K562 (cell line): ENCODE data around the gene RNF44. TPM values are rescaled to one million over a fixed set of nuclear protein-coding genes. Genes with fewer than 3 reads are reported as not detected.

Experiments
- ATAC-seq: fragments of 200-7000 bp; cut with Tn5 transposase; 3 replicates; pipeline ENCODE4 v1.9.1; 2020; ENCODE audit warnings: moderate library complexity
- BruUV-seq: library from RNA; stranded (reverse); fragments of 400-500 nt; replicated peaks from 2 replicates; lab custom pipeline; 2021; lab: Mats Ljungman, UMichigan
- CTCF ChIA-PET: fragments of 300-600 bp; formaldehyde crosslinking; extraction: SDS; loops from one replicate; lab custom pipeline; 2021; ENCODE audit warnings: low intra/inter-chr PET ratio; lab: Yijun Ruan, JAX
- POLR2A ChIA-PET: fragments of 300-600, 350-650 bp; sonication (Branson Sonifier 250); formaldehyde crosslinking; extraction: SDS; loops from one replicate; lab custom pipeline; 2021; ENCODE audit warnings: antibody characterized with exemption, inconsistent platforms; lab: Yijun Ruan, JAX
- DNase-seq, 4 experiments: peaks; one replicate each; pipeline versions ENCODE4 v3.0.0 to v3.0.0-alpha.2; 2011 to 2018; ENCODE audit warnings: low spot score in 3 of 4, mixed read lengths in 3 of 4; ENCODE audit errors: extremely low read depth in 1 of 4
- FAIRE-seq: peaks from 2 replicates; lab custom pipeline; 2011; peaks lifted over from hg19 to GRCh38; lab: Jason Lieb, UNC
- H2AFZ ChIP-seq: 2 replicates; pipeline ENCODE4 v1.6.0; 2011; ENCODE audit warnings: low read depth, low read length, control low read depth, inconsistent platforms
- H3K27ac ChIP-seq: fragments of 200-600 bp; 3 replicates; pipeline ENCODE4 v1.8.0; 2011; ENCODE audit warnings: low read depth, mild to moderate bottlenecking, control low read depth, inconsistent platforms, low read length, moderate library complexity, mixed read lengths; ENCODE audit errors: extremely low read depth
- H3K27me3 ChIP-seq, 2 experiments: fragments of 300-600 bp in 1 of 2; 2 replicates in 1 of 2; 3 replicates in 1 of 2; pipeline versions ENCODE4 v1.6.0 to v1.8.0; 2011; ENCODE audit warnings: inconsistent platforms in 2 of 2, low read length in 2 of 2, mild to moderate bottlenecking in 1 of 2, mixed read lengths in 1 of 2, moderate library complexity in 1 of 2; ENCODE audit not compliant: control insufficient read depth in 2 of 2, insufficient read depth in 2 of 2
- H3K36me3 ChIP-seq: fragments of 300-600 bp; 3 replicates; pipeline ENCODE4 v1.8.0; 2011; ENCODE audit warnings: mild to moderate bottlenecking, low read length, inconsistent platforms; ENCODE audit not compliant: control insufficient read depth, insufficient read depth
- H3K4me1 ChIP-seq, 2 experiments: fragments of 200-600 bp in 1 of 2; replicated peaks in 1 of 2; 2 replicates in 1 of 2; 3 replicates in 1 of 2; pipeline versions ENCODE4 v1.5.1 to v1.8.0; 2011; ENCODE audit warnings: inconsistent platforms in 2 of 2, low read length in 2 of 2, mild to moderate bottlenecking in 1 of 2, mixed read lengths in 1 of 2, moderate library complexity in 1 of 2; ENCODE audit not compliant: control insufficient read depth in 2 of 2, insufficient read depth in 2 of 2
- H3K4me2 ChIP-seq: 2 replicates; pipeline ENCODE4 v1.6.1; 2011; ENCODE audit warnings: low read length, control low read depth, inconsistent platforms, mixed read lengths; ENCODE audit not compliant: insufficient read depth
- H3K4me3 ChIP-seq: fragments of 200-600 bp; sonication (generic), shearing (Covaris generic); 2 replicates; pipeline ENCODE4 v1.5.1; 2016; ENCODE audit warnings: control low read depth, inconsistent platforms
- H3K79me2 ChIP-seq: fragments of 200-600 bp; 3 replicates; pipeline ENCODE4 v1.8.0; 2011; ENCODE audit warnings: low read length, inconsistent platforms; ENCODE audit not compliant: control insufficient read depth, insufficient read depth
- H3K9ac ChIP-seq, 2 experiments: 2 replicates each; pipeline versions ENCODE4 v1.6.0 to v1.6.1; 2011; ENCODE audit warnings: low read depth in 2 of 2, low read length in 2 of 2, control low read depth in 1 of 2, inconsistent platforms in 1 of 2, mild to moderate bottlenecking in 1 of 2, mixed read lengths in 1 of 2; ENCODE audit not compliant: insufficient read depth in 1 of 2
- H3K9me1 ChIP-seq: one replicate; pipeline ENCODE4 v1.6.0; 2011; ENCODE audit warnings: inconsistent platforms, mild to moderate bottlenecking, low read length, moderate library complexity; ENCODE audit not compliant: control insufficient read depth, insufficient read depth
- H3K9me3 ChIP-seq: replicated peaks from 2 replicates; pipeline ENCODE4 v1.5.1; 2011; ENCODE audit warnings: low read depth, low read length, inconsistent platforms; ENCODE audit not compliant: control insufficient read depth, insufficient read depth
- H4K20me1 ChIP-seq: replicated peaks from 2 replicates; pipeline ENCODE4 v1.6.1; 2011; ENCODE audit warnings: low read length, inconsistent platforms, mixed read lengths; ENCODE audit not compliant: control insufficient read depth, insufficient read depth
- ARID1B ChIP-seq: fragments of 450-650 bp; IDR thresholded peaks from 2 replicates; pipeline ENCODE4 v1.6.1; 2016; ENCODE audit warnings: antibody characterized with exemption, mild to moderate bottlenecking, inconsistent platforms
- CBX1 ChIP-seq: sonication (generic); IDR thresholded peaks from 2 replicates; pipeline ENCODE4 v1.6.1; 2016; ENCODE audit warnings: antibody characterized with exemption, low read depth, mild to moderate bottlenecking
- CXXC5 ChIP-seq: fragments of 250-450 bp; sonication (Bioruptor Pico); IDR thresholded peaks from 2 replicates; pipeline ENCODE4 v1.8.0; 2022; ENCODE audit warnings: inconsistent platforms, mild to moderate bottlenecking, moderate library complexity
- DMBX1 ChIP-seq: fragments of 250-450 bp; sonication (Bioruptor Pico); IDR thresholded peaks from 2 replicates; pipeline ENCODE4 v1.8.0; 2022; ENCODE audit warnings: inconsistent platforms, mild to moderate bottlenecking, moderate library complexity, borderline replicate concordance
- E2F3 ChIP-seq: fragments of 250-450 bp; sonication (Bioruptor Pico); IDR thresholded peaks from 2 replicates; pipeline ENCODE4 v1.4.0; 2020; ENCODE audit warnings: mild to moderate bottlenecking
- FIP1L1 ChIP-seq: fragments of 200-400 bp; formaldehyde crosslinking; IDR thresholded peaks from 2 replicates; pipeline ENCODE4 v1.6.1; 2018; ENCODE audit warnings: mild to moderate bottlenecking, low read depth, low read length; ENCODE audit not compliant: poor library complexity, severe bottlenecking
- MAFK ChIP-seq: IDR thresholded peaks from 2 replicates; pipeline ENCODE4 v1.6.1; 2011; ENCODE audit warnings: low read length, improper control_type of control experiment
- NFYB ChIP-seq: IDR thresholded peaks from 2 replicates; pipeline ENCODE4 v1.6.1; 2011; ENCODE audit warnings: mild to moderate bottlenecking, moderate library complexity; ENCODE audit not compliant: insufficient read length; ENCODE audit errors: extremely low read depth
- NUFIP1 ChIP-seq: fragments of 450-650 bp; IDR thresholded peaks from 2 replicates; pipeline ENCODE4 v1.6.1; 2018; ENCODE audit not compliant: partially characterized antibody
- PBX2 ChIP-seq, 2 experiments: IDR thresholded peaks in 1 of 2; conservative IDR thresholded peaks in 1 of 2; 2 replicates each; pipeline ENCODE4 v1.6.1; 2016; ENCODE audit warnings: low read depth in 2 of 2, mild to moderate bottlenecking in 1 of 2, missing compliant biosample characterization in 1 of 2, missing genetic modification characterization in 1 of 2, moderate library complexity in 1 of 2
- PHF21A ChIP-seq: fragments of 450-650 bp; IDR thresholded peaks from 2 replicates; pipeline ENCODE4 v1.6.1; 2017; ENCODE audit warnings: low read depth, borderline replicate concordance
- PYGO2 ChIP-seq: fragments of 450-650 bp; IDR thresholded peaks from 2 replicates; pipeline ENCODE4 v1.6.1; 2016; ENCODE audit warnings: mild to moderate bottlenecking, missing genetic modification characterization, moderate library complexity, missing compliant biosample characterization
- SRSF7 ChIP-seq: fragments of 200-400 bp; formaldehyde crosslinking; optimal IDR thresholded peaks from 2 replicates; pipeline ENCODE3; 2017; ENCODE audit warnings: mild to moderate bottlenecking, low read depth, low read length
- STAT5B ChIP-seq: fragments of 250-450 bp; sonication (Bioruptor Pico); IDR thresholded peaks from 2 replicates; pipeline ENCODE4 v1.8.0; 2021; ENCODE audit warnings: mild to moderate bottlenecking, inconsistent platforms
- ZC3H4 ChIP-seq: sonication (generic); formaldehyde crosslinking; IDR thresholded peaks from 2 replicates; pipeline ENCODE4 v1.9.0; 2021; ENCODE audit warnings: missing genetic modification reagents, borderline replicate concordance
- ZNF316 ChIP-seq: fragments of 450-650 bp; IDR thresholded peaks from 2 replicates; pipeline ENCODE4 v1.6.1; 2016
- ZSCAN32 ChIP-seq: fragments of 450-650 bp; formaldehyde crosslinking; IDR thresholded peaks from 2 replicates; pipeline ENCODE4 v1.4.0; 2020; ENCODE audit warnings: mild to moderate bottlenecking, moderate library complexity
- WGBS: fragments of 100-300 bp; shearing (Covaris generic); methylation state at CpG from one replicate; pipeline ENCODE4 v1.1.6; 2016; ENCODE audit warnings: low coverage, mixed read lengths; ENCODE audit not compliant: insufficient coverage; ENCODE audit errors: missing lambda C conversion rate; 5-methylcytosine and 5-hydroxymethylcytosine counted together
- in situ Hi-C: fragments of 300-500 bp; cut with MboI; formaldehyde crosslinking; loops from 4 replicates; pipeline ENCODE4 v1.15.0; 2018; ENCODE audit warnings: inconsistent platforms, mixed read lengths
- intact Hi-C: fragments of 100-400 bp; cut with micrococcal nuclease; formaldehyde crosslinking; loops from 2 replicates; pipeline ENCODE4 v1.14.2; 2022
- polyA plus RNA-seq, 8 experiments: library from polyadenylated mRNA; depleted of rRNA in 4 of 8; stranded (reverse) in 5 of 8; unstranded in 3 of 8; fragments of >200 nt; fragmentation: Nextera tagmentation in 2 of 8; fragmentation: Illumina TruSeq in 1 of 8; extraction: Ambion mirVana in 2 of 8; extraction: Trizol in 1 of 8; gene quantifications; 2 replicates each; pipeline versions ENCODE4 v1.2.1 to v1.2.3, GENCODE V29; 2011 to 2014; ENCODE audit warnings: inconsistent platforms in 1 of 8, missing spikeins in 1 of 8
- total RNA-seq, 7 experiments: library from RNA; depleted of rRNA in 6 of 7; stranded (reverse); fragments of >200 nt in 6 of 7; fragmentation: Illumina TruSeq in 2 of 7; extraction: Trizol in 2 of 7; gene quantifications; 2 replicates each; pipeline versions ENCODE4 v1.2.1 to v1.2.3, GENCODE V29; 2011 to 2021; ENCODE audit warnings: low replicate concordance in 1 of 7
- TF ChIP-seq, protein P1 (sequence below), 2 experiments: fragments of 450-650 bp; IDR thresholded peaks; 2 replicates each; pipeline ENCODE4 v1.6.1; 2016

Gene RNF44
- total and polyA plus RNA-seq, 9 of the 15 experiments (the other 6 are each of a cell fraction or from before 2014, with no cell fraction given): 1.6 to 82.6 (median 7.4) TPM

GRCh38 chr5:176501333-176501732 is 35.9 kb downstream of the RNF44 start:
- no TSS peak for BruUV-seq
- DNase-seq: no peak
- peaks cover 92% of the 10 kb centered on the region for H3K36me3 ChIP-seq
- no peaks in the 10 kb centered on the region for H4K20me1 ChIP-seq
- no peak overlapping the region for H3K4me3 ChIP-seq
- no peak overlapping the region for H3K27ac ChIP-seq
- no peak for ATAC-seq
- POLR2A ChIA-PET: interaction anchor here (0.6 to 1.6 kb wide), 4 partner anchors 13 to 1943 kb away, joined by 3 to 5 read pairs (median 4); partner anchors contain the start of gene RNF44
- H3K4me1 ChIP-seq: no peaks in the 10 kb centered on the region
- TF ChIP-seq MAFK: no peak
- no peak for TF ChIP-seq NUFIP1
- no peak for TF ChIP-seq ZSCAN32 (CRISPR knock-in tag)
- no peak for TF ChIP-seq NFYB
- TF ChIP-seq ARID1B: no peak
- no peak for TF ChIP-seq PYGO2 (tag)
- no peak for TF ChIP-seq ZC3H4
- no peak for TF ChIP-seq PBX2 (CRISPR knock-in tag; IDR thresholded peaks at IDR 0.05; ENCODE audit: low read depth)
- no peak for TF ChIP-seq PBX2 (tag; conservative IDR thresholded peaks at IDR 0.05; ENCODE audit: low read depth)
- TF ChIP-seq CBX1: no peak
- TF ChIP-seq E2F3 (CRISPR knock-in tag): no peak
- TF ChIP-seq STAT5B (CRISPR knock-in tag): no peak
- TF ChIP-seq PHF21A: no peak
- TF ChIP-seq, protein P1, sequence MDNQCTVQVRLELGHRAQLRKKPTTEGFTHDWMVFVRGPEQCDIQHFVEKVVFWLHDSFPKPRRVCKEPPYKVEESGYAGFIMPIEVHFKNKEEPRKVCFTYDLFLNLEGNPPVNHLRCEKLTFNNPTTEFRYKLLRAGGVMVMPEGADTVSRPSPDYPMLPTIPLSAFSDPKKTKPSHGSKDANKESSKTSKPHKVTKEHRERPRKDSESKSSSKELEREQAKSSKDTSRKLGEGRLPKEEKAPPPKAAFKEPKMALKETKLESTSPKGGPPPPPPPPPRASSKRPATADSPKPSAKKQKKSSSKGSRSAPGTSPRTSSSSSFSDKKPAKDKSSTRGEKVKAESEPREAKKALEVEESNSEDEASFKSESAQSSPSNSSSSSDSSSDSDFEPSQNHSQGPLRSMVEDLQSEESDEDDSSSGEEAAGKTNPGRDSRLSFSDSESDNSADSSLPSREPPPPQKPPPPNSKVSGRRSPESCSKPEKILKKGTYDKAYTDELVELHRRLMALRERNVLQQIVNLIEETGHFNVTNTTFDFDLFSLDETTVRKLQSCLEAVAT (IDR thresholded peaks at IDR 0.05): no peak
- TF ChIP-seq CXXC5: no peak
- no peak for TF ChIP-seq ZNF316
- TF ChIP-seq SRSF7: no peak
- no peak for TF ChIP-seq DMBX1 (CRISPR knock-in tag)
- no peak for TF ChIP-seq FIP1L1
- FAIRE-seq: no peak
- H3K4me2 ChIP-seq: no peak overlapping the region
- CTCF ChIA-PET: no interaction called here
- no peaks in the 10 kb centered on the region for H3K27me3 ChIP-seq
- no peaks in the 10 kb centered on the region for H3K9me3 ChIP-seq
- intact Hi-C loops (no loop called here), in situ Hi-C loops (no loop called here)
- no peaks in the 10 kb centered on the region for H3K79me2 ChIP-seq
- 100% methylated on average over 1 of the region's 1 CpG for WGBS
- H3K9me1 ChIP-seq: no peaks in the 10 kb centered on the region
- no peak overlapping the region for H3K9ac ChIP-seq
- no peak overlapping the region for H2AFZ ChIP-seq
